ENCODE results near the gene SCRG1.

SCRG1 gene

DNA sequence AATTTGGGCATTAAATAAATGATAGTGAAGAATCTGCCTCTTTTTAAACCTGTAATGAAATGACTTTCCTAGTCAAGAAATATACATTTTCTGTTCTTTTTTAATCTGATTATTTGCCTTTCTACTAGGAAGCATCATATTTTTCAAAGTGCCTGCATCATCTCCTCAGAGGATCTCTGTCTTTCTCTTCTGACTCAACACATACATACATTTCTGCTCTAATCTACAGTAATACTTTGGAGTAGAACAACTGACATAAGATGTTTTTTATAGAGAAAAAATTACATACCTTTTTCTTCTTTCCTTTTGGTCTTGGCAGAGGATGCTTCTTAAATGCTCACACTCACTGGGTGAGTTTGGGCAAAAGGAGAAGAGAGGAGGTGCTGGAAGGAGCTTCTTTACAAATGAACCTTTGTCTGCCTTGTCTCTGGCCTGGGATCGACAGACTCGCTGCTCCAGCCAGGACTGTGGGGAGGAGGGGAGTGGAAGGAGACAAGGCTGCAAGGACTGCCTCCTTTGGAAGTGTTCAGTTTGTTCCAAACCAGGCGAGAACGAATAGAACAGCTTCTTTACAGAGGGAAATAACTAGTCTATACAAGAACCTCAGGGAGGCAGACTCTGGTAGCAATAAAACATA is at the start of gene SCRG1:
TSS of gene SCRG1 (minus strand) at position 338 of the 637 bp plus-strand sequence. CDS start 7,702 bp downstream, outside the sequence.
- DNase-seq, result no peak

DNA sequence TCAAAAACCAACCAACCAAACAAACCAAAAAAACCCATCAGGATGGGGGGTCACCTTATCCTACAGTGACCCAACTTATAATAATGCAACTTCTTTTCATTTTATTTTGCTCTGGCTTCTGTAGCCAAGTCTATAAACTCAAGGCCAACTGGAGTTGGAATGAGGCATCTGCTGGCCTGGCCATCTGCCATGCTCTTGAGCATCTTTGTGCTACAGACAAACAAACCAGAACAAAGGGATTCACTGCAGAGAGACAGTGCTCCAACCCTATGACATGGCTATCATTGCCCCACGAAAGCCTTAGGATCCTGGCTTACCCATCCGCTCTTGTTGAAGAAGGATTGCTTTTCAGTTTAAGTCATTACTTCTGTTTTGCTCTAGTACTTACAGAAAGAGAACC is 49.2 kb upstream of the SCRG1 start:
- DNase-seq, result no peak

DNA sequence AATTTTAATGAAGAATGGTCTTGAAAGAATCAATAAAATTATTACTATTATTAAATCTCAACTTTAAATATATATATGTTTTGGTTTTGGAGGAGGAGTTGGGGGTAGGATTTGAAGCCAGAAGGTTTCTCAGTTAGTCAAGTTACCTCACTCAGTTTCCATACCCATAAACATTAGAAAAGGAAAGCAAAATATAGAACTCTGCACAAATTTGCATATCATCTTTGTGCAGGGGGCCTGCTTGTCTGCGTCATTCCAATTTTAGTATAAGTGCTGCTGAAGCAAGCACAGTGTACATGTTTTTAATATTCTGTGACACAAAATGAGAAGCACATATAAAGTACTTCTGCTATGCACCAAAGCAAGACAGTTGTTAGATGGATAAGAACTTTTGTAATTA is 47.5 kb upstream of the SCRG1 start:
- DNase-seq, result no peak

DNA sequence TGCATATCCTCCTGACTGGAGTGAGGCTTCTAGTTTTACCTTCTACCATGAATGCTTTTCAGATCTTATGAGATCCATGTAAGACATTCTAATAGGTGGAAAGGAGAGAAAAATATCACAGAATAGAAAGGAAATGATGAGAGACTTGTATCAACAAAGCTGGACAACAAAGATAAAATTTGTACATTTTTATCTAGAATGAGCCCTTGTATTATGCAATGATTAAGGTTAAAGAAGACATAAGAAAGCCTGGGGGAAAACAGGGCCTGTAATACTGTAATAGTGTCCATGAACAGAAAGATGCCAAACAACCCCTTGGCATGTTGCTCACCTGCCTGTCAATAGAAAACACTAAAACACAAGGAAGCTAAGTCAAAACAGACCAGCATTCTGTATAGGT is 44.2 kb upstream of the SCRG1 start:
- DNase-seq, result no peak

DNA sequence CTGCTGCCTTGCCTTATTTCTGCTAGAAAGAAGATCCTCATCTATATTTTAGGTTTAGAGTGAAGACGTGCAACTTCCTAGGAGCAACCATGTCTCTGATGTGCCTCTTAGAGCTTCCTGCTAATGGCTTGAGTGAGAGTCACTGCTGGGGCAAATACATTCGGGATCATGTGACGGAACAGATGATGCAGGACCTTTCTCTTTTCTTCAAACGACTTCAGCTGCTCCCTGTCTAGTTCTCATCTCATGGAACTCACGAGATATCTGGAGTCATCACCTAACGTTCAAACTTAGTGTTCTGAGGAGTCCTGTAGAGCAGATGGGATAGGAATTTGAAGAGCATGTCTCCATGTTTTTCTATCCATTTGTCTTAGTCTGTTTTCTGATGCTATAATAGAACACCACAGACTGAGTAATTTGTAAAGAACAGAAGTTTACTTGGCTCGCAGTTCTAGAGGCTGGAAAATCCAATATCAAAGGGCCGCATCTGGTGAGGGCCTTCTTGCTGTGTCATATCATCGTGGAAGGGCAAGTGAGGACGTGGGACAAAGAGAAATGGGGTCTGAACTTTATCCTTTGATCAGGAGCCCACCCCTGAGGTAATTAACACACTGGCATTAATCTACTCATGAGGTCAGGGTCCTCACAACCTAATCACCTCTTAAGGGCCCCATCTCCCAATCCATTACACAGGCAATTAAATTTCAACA is 43.5 kb upstream of the SCRG1 start:
- no peak for DNase-seq

DNA sequence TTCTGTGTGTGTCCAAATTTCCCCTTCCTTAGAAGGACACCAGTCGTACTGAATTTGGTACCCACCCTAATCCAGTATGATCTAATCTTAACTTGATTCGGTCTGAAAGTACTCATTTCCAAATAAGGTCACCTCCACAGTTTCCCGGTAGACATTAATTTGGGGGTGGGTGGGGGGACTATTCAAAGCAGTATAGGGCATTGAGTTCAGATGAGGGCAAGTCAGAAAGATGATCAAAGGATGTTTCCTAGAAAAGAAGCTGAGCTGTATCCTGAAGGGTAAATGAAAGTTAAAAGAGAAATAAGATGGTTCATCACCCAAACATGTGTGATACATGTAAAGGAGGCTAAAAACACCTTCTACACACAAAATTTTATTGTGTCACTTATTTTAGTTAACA is 42.0 kb upstream of the SCRG1 start:
- DNase-seq, result no peak

DNA sequence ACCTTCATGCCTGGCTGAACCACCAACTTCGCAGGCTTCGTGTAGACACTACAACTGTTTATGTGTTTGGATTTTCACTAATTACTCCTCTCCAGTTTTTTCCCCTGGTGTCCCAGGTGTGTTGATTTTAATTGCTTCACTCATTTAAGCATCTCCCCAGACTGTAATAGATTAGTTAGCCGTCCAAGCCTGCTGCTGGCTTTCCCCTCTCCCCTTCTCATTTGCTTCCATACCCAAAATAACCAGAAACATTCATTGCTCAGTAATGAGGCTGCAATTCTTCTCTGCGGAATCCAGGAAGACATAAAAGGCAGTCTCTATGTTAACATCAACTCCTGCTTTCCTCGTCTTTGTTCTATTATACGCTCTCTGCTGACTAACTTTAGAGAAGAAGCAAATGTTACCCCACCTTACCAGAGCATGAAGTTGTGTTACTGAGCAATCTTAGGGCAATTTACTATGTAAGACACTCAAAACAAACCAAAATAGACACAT is 37.9 kb upstream of the SCRG1 start:
- DNase-seq, result no peak

DNA sequence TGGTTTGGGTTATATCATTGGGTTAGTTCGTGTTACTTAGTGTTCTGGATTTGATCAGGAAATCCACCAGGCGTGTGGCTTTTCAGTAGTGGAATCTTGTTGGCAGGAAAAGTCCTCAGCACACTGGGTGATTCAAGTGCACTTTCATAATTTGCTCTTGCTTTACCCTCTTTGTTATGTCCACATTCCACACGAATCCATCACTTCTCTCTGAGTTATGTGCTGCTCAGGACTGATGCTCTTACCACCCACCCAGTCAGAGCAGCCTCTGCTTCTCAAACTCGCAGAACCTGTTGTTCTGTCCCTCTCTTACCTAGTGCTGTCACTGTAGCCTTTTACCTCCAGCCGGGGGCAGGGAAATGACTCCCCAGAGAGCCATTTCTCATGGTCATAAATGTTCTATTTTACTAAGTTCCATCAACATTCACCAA is 37.2 kb upstream of the SCRG1 start:
- DNase-seq, result no peak

DNA sequence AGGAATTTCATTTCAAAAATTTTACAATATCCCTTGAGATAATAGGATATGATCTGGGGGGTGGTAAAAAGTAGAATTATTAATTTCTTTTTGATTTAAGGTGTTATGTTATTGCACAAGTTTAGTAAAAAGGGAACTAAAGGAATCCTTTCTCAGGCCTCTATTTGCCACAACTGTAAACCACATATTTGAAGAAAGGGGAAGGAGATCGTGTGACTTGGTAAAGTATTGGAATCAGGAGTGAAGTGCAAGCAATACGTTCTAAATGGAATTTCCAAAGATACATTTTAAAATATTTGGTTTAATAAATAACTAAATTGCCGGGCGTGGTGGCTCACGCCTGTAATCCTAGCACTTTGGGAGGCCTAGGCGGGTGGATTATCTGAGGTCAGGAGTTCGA is 35.3 kb upstream of the SCRG1 start:
- peak; percentile 87 to 93 for DNase-seq

DNA sequence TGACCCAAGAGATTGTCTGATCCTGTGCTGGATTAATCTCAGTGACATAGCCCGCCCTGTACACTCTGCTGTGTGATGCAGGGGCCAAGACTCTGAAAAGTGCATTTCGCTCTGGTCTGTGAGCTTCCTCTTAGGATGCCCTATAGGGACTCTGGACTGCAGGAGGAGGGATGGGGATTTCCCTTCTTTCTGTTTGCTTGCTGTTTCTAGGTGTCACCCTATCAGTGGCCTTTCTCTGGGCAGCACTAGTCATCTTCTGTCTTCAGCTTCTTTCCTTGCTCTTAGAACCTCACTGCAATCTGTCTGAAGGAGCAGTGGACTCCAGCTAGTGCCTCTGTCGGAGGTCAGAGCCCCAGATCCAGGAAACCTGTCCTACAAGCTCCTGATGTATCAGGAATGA is 34.5 kb upstream of the SCRG1 start:
- DNase-seq, result no peak

DNA sequence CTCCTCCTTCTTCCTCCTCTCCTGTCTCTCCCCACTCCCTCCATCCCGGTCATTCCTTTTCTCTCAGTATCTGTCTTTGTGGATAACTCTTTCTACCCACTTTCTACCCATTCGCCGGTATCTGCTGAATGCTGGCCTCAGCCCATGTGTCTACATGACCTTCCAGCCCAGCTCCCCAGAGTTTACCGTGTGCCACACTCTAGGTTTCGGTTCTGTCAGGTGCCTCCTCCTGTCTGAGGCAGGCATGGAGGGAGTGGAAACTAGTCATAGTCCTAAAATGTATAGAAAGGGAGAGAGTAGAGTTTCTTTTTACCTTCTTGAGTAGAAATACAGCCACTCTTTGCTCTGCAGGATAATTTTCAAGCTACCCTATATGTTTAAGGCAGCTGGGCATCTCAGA is 33.5 kb upstream of the SCRG1 start:
- no peak for DNase-seq

DNA sequence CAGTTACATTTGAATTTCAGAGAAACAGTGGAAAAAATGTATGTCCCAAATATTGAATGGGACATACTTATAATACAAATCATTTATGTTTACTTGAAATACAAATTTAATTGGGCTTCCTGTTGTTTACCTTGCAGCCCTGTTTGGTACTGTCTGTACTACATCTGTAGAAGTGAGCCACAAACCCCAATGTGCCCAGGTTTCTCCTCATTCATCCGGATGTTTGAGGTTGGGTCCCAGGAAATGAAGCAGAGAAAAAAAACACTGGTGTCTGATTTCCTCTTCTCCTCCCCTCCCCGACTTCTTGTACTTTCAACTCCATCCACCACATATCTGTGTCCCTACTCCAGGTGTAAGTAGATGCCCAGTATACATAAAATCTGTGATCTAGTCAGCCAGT is 27.1 kb upstream of the SCRG1 start:
- DNase-seq, result no peak

DNA sequence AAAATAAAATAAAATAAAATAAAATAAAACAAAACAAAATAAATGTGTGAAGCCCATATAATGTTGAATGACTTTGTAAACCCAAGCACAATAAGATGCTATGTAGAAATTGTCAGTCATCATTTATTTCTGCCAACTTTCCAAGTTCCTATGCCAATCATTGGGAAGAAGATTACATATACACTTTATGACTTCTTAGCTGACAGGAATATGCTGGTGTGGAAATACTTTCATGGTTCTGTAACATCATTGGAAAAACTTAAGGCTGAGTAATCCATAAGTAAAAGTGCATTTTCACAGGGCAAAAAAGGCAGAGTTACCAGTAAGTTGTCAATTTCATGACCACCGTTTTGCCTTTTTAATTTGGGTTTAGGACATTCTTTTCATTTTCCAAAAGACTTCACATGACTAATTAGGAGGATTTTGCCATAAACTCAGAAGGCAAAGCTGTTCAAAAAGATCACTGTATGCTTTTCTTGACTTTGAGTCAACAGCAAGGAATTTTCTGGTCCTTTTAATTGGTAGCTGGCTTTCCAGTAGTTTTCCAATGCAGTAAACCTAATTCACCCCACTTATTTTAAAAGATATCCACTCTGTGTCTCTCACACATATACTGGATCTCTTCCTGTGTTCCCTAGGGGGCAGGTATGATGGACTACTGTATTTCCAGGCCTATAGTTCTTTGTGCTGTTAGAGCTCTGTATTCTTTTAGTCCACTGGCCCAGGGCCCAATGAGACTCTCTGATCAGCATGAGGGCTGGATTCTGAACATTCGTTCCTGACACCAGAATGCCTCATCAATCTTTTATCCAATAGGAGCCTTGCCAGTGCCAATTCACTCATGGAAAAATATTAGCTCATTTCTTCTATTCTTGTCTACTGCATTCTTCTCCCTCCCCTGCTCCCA is 26.2 kb upstream of the SCRG1 start:
- DNase-seq, result no peak

DNA sequence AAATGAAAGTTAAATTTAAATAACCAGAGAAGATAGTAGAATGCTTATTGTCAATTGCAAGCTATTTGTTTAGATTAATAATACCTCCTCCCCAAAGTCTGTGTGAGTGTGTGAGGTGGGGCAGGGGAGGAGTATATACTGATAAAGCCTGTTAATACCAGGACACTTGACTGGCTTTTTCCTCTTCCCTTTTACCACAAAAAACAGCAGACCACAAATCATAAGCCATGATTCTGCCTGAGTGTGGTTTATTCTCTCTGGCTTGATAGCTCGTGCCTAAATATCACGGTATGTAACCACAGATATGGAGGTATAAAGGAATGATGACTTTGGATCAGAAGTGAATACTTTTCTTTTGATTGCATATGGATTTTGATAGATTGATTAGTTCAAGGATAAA is 21.9 kb upstream of the SCRG1 start:
- no peak for DNase-seq

DNA sequence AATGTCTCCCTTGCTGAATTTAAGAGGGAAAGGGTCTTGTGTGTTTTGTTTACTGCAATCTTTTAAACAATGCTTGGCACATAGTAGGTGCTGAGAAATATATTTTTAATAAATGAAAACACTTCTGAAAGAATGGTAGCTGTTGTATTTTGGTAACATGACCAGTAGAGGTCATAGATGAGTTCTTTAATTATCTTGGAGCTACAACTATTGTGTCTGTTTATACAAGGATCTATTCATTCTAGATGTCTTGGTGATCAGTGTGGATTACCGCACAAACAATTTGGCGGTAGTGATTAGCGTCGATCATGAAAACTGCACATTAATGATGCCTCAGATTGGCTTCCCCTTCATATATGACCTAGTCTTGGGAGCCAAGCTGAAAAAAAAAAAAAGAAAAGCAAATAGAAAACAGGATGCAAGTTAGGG is 21.4 kb upstream of the SCRG1 start:
- DNase-seq, result peak; percentile 46 to 55

DNA sequence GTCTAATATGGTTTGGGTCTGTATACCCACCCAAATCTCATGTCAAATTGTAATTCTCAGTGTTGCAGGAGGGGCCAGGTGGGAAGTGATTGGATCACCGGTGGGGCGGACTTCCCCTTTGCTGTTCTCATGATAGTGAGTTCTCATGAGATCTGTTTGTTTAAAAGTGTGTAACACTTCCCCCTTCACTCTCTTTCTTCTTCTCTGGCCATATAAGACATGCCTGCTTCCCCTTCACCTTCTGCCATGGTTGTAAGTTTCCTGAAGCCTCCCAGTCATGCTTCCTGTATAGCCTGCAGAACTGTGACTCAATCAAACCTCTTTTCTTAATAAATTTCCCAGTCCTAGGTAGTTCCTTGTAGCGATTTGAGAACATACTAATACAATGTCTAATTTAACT is 19.7 kb upstream of the SCRG1 start:
- peak; percentile 36 to 52 for DNase-seq

DNA sequence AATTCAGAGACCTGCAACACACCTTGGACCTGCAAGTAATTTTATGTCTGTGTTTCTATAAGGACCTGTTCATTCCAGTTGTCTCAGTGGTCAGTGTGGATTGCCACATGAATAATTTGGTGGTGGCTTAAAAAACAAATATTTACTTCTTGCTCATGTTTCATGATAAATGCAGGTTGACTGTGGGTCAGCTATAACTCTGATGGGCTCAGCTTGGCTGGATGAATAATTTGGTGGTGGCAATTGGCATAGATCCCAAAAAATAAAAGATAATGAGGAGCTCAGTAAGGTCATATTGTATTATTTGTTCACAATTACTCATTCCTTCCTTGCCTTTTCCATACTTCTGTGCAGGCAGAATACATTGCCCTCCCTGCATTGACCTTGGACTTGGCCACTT is 18.9 kb upstream of the SCRG1 start:
- DNase-seq, result no peak

DNA sequence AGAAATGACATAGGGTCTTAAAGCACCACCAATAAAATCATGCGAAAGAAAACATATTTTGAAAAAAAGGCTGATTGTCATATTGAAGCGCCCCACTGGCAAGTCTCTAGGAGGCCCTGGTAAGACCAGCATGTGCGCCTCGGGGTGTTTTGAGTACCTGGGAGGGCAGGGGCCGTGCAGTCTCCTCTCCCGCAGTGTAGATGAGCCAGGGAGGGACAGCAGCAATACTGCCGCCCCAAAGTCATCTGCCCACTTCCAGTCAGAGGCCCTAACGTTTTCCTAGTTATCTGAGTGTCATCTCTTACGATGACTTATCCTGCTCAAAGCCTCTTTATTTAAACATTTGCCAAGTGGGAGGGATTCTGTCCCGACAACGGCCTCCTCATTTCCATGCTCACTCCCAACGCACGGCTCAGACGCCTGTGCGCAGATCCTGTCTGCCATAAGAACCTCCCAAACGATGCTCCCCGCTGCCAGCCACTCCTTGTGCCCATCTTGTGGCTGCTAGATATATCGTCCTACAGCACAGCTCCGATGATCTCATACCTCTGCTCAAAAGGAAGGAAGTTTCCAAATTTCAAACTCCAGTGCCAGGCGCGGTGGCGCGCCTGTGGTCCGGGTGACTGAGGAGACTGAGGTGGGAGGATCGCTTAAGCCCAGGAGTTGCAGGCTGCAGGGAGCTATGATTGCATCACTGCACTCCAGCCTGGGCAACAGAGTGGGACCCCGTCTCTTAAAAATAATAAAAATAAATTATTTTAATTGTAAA is 17.2 kb upstream of the SCRG1 start:
- peak; percentile 95 to 96 for DNase-seq

DNA sequence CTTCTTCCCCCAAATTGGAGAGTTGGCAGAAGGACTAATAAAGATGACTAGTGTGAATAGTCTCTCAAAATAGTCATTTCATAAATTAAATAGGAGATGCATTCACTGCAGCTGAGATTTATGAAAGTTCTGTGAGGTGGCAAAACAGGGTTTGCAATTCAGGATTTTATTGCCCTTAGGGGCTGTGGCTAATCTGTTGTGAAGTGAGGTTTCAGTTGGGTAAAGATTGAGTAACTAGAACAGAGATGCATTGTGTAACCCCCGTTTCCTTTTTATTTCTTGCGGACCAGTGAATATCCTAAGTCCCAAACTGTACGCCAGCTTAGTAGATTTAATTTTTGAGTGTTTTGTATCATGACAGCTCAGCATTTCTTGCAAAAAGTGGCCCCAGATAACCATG is 16.2 kb upstream of the SCRG1 start:
- peak; percentile 94 for DNase-seq

DNA sequence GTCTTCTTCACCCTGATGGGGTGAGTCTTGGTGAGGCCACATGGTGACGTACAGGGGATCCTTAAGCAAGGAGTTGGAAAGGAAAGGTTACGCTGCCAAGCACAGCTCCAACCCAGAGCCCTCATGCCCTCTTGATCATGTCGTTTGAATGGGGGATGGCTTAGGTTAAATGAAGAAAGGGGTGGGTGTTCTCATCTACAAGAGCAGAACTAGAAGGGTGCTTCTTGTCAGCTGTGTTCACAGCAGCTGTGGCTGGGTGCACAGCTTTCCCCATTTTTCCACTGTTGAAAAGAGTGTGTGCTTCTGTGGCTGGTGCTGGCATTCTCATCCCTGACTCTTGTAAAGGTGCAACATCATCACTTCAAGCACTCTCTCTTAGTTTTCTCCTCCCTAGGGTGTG is 15.5 kb upstream of the SCRG1 start:
- no peak for DNase-seq

DNA sequence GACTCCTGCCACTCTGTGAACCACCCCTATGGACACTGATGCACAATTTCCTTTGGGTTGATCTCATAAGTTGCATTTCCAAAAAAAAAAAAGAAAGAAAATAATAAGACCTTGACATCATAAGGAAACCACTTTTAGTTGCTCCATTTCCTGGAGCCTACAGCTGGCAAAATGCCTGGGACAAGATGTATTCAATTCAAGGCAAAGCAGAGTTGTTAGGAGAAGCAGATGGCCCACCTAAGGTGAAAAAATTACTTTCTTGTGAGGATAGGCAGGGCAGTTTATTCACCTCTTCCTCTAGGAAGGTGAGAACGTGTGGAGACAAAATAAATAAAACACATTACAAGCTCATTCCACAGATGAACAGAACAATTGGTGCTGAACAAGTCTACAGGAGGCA is 14.1 kb upstream of the SCRG1 start:
- peak; percentile 70 to 76 for DNase-seq

DNA sequence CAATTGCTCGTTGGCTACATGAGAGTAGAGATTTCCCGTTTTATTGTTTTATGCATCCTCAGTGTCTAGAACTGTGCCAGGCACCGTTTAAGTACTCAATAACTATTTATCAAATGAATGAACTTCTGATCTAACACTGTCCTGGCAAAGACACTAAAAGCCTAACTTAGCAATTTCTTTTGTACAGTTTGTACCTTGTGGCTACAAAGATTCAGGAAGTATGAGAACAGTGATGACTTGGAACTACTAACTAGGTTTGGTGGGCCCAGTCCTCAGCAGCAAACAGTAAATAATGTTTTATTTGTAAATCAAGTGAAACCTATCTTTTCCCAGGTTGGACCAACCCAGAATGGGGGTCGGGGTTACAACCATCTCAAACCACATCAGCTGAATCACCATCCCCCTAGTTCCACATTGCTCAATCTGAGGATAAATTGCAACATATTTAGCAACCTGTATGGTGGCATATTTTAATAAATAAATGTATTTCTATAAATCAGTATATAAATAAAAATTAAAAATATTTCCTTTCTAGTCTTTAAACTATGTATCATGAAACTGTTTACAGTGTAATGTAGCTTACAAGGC is 12.3 kb upstream of the SCRG1 start:
- DNase-seq, result peak; percentile 6 to 16

Data from AML-193 (cell line).